Islet precursor cell (in vitro differentiated cells): ENCODE results near the gene ACTL10.

ENCODE experiments used
- DNase-seq: peaks from one replicate; pipeline ENCODE4 v3.0.0-alpha.2; 2018

The ACTL10 gene

DNA sequence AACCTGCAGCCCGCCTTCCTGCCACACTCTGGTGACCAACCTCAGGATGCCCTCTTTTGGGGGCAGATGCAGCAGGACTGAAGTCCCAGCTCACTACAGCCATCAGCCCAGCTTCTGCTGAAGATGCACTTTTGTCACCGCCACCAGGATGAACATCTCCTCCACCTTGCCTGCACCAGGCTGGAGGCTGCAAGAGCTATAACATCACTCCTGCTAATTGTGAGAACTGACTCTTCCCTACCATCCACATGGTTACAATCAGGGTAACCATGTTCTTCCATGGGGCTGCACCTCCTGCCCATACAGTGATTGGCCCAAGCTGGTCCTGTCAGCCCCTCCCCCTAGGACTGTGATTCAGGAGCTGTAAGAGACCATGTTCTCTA is 2.0 kb upstream of the ACTL10 start:
- DNase-seq, result no peak

DNA sequence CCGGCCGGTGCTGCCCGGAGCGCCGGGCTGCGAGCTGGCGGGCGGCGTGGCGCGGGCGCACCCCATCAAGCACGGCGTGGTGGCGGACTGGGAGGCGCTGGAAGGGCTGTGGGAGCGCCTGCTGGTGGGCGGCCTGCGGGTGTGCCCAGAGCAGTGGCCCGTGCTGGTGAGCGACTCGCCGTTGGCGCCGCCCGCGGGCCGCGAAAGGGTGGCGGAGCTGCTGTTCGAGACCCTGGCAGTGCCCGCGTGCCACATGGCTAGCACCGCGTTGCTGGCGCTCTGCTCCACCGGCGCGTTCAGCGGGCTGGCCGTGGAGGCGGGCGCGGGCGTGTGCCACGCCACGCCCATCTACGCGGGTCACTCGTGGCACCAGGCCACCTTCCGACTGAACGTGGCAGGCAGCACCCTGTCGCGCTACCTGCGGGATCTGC is 517 bp downstream of the ACTL10 start:
- no peak for DNase-seq

DNA sequence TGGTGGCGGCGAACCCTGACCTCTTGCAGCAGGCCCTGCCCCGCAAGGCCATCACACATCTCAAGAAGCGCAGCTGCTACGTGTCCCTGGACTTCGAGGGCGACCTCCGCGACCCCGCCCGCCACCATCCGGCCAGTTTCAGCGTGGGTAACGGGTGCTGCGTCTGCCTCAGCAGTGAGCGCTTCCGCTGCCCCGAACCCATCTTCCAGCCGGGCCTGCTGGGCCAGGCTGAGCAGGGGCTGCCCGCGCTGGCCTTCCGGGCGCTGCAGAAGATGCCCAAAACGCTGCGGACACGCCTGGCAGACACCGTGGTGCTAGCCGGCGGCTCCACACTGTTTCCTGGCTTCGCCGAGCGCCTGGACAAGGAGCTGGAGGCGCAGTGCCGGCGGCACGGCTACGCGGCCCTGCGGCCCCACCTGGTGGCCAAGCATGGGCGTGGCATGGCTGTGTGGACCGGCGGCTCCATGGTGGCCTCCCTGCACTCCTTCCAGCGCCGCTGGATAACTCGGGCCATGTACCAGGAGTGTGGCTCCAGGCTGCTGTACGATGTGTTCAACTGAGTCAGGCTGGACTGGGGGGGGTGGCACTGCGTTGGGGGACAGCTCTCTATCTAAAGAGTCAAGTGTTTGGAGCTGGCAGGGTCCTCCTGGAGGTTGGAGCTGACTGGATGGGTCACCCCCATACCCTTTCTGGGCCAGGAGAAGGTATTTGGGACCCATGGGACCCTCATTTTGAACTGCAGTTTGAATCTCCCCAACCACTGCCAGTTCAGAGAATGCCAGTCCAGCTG is 1.1 kb downstream of the ACTL10 start:
- peak; percentile 87 for DNase-seq

DNA sequence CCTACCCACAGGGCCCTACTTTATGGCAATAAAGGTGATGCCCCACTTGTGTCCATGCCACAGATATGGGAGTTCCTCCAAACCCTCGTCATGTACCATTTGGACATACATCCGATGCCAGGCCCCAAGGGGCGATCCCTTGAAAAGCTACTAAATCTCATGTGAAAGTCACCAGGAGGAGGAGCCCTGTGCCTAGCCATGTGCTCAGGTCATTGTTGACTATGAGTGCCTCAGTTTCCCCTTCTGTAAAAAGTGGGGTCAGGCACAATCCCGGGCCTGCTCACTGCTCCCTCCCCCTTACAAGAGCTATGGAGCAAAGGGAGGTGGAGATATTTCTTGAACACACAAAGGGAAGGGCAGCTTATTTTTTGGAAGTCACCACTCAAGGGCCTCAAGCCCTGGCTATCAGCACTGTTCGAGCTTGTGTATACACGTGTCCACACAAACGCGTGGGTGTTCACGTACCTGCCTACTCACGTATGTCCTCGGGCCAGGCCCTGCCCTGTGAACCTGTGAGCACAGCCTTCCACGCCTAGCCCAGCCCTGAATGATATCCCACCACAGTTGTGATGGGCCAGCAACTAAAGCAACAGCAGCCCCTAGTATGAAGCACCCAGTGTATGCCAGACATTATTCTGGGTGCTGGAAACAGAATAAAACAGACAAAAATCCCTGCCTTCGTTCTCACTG is 1.9 kb downstream of the ACTL10 start:
- no peak for DNase-seq

DNA sequence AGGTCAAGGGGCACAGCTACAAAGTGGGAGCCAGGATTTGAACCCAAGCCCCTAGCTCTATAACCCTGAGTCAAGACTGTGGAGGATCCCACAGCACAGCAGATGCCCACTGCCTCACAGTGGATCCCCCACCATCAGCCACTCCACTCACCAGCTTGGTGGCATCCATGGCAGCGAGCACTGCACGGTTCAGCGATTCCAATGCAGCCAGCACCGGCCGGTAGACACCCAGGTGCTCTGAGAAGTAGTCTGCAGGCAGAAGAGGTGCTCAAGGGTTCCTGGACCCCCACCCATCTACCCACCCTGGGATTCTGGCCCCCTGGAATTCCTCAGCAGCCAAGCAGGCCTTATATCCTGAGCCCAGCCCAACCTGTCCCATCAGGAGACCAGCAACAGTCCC is 2.5 kb downstream of the ACTL10 start:
- DNase-seq, result no peak

DNA sequence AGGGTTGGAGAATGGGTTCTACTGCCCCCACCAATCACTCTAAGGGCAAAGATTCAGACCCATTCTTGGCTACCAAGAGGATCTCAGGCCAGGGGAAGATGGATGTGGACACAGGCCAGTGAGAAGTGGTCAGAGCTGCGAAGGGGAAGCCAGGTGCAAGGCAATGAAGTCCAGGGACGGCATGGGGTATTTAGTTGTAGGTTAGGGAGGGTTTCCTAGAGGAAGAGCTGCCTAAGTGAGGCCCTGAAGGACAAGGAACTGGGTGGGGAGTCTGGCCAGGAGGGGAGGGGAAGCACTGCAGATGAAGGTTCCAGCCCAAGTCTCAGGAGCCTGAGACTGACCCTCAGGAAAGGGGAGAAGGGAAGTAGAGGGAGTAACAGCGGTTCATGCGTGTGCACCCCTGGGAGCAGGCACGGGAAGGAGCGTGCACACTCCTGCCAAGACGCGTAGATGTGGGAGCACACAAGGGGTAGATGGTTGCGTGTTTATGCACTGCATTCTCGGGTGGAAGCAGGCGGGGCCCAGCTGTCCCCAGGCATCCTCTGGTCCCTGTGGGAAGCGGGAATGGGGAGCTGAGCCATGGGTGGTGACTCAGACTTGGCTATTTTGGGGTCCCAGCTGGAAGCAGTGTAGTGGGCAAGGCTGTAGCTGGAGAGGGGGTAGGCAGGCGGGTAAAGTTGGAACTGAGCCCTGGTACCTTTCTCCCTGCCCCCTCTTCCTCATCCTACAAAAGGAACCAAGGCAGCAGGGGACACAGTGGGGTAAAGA is 3.3 kb downstream of the ACTL10 start:
- DNase-seq, result no peak

DNA sequence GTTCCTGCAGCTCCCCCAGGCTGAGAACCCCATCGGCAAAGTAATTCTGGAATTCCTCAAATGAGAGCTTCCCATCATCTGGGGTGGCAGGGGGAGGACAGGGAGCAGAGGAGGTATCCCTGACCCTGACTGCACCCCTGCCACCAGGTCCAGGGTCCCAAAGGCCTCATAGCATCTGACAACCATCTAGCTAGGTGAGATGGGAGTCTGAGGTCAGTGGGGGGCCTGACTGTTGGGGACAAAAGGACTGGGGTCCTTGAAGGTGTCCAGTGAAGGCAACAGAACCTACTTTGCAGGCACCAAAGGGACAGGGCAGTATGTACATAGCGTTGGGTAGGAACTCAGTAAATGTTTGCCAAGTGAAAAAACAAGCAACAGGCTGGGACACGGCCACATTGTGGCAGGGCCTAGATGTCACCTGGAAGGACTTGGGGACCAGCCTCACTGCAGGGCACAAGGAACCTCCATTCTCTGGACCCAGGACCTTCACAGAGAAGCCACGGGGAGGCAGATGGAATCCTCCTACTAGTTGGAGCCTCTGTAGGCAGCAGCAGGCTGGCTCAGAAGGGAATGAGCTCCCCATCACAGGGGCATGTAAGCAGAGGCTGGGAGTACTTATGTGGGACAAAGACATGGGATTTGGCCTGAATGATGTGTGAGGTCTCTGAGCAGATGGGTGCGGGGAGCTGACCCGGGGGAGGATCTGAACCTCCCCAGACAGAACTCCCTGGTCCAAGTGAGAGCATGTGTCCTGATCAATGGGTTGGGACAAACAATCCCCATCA is 4.2 kb downstream of the ACTL10 start:
- DNase-seq, result no peak

DNA sequence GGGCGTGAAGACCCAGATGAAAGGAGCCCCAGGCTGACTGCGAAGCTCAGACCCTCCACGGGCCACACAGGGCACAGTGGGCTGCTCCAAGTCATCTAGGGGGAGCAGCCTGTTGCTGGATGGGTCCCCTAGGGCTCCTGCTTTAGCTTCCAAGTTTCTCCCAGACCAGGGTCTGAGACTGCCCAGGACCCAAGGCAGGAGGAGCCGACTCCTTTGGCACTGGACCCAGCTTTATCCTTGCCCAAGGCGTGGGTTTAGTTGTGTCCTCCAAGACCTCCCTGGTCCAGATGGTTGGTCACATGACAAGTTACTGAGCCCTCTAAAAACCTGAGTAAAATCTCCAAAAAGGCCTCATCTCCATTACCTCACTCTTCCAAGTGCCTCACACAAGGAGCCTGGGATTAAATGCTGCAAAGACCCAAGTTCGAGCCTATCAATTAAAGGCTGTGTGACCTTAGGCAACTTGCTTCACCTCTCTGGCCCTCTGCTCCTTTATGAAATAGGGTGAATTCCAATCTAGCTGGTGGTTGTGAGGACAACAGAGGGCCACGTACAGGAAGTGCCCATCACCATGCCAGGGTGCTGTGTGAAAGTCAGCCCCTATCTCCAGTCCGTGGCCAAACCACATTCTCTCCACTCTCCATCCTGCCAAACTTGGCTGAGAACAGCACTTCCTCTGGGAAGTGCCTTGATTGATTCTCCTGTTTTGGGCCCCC is 5.0 kb downstream of the ACTL10 start:
- DNase-seq, result no peak

DNA sequence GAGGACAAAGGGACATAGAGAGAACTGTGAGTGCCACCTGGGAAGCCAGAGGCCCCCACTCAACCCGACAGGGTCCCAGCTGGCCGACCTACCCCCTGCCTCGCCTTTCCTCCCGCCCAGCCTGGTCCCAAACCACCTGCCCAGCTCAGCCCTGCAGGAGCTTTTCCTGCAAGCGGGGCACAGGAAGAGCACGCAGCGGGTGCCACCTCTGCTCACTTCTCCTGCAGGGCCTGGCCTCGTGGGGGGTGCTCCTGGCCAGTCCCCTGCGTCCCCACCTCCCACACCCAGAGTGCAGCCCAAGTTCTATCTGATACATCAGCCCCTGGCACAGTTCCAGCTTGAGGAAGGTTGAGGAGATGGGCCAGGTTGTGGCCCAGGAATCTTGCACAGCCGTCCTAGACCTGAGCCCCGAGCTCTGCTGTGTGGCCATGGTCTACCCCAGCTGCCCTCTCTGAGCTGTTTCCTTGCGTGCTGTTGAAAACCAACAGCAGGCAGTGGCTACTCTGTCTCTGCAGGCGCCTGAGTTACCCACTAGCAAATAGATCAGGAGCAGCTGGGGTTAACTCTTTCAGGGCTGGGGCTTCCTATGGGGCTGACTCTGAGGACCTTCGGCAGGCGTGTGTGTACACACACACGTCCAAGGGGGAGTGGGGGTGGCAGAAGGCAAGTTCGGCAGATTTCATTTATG is 5.8 kb downstream of the ACTL10 start:
- no peak for DNase-seq

DNA sequence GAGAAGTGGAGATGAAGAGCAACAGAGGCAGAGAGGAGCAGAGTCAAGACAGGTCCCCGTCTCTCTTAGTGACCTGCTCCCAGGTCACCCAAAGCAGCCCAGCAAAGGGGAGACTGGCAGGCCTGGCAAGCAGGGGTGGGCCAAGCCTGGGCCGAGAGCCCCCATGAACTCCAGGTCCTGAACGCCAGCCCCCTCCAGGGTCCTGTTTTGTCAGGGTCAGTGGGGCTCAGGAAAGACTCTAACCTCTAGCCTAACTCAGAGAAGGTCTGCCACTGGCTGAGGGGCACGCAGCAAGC is 6.3 kb downstream of the ACTL10 start:
- DNase-seq, result no peak

GRCh38 chr20:33673410-33674293 is 6.9 kb downstream of the ACTL10 start:
- DNase-seq, result peak; percentile 83

DNA sequence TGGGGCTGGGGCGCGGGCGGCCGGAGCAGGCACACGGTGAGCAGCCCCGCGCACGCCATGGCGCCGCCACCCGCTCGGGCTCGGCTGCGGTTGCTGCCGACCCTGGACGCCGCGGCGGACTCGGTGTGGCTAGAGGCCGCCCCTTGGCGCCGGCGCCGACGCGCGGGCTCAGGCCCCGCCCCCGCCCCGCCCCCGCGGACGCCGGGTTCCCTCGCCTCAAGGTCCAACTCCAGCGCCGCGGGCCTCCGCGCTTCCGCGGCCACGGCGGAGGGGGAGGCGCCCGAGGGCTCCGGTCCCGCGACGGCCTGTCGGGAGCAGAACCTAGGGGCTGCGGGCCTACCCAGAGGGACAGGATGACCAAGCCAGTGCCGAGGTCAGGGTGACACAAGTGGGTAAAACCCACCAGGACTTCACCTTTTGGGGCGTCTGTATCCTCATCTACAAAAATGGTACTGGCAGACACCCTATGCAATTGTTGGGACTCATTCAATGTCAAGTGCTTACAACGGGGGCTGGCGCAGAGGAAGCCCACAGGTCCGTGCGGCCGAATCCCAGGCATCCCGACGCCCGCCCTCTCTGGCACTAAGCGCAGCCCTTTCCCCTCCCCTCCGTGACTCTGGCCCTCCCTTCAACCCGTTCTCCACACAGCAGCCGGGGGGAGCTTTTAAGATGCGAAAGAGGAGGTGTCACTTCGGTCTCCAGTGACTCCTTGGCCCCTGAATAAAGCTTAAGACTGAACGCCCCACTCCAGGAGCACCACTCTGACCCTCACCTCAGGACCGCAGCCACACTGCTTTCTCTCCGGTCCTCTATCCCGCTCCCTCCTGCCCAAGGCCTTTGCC is 7.8 kb downstream of the ACTL10 start, which contains the start of gene NECAB3:
NECAB3 (minus strand) TSS at position 135 of the 842 bp plus-strand sequence; CDS start at position 59, 76 bp downstream.
- peak; percentile 89 for DNase-seq

GRCh38 chr20:33675136-33675959 is 8.6 kb downstream of the ACTL10 start:
- no peak for DNase-seq

DNA sequence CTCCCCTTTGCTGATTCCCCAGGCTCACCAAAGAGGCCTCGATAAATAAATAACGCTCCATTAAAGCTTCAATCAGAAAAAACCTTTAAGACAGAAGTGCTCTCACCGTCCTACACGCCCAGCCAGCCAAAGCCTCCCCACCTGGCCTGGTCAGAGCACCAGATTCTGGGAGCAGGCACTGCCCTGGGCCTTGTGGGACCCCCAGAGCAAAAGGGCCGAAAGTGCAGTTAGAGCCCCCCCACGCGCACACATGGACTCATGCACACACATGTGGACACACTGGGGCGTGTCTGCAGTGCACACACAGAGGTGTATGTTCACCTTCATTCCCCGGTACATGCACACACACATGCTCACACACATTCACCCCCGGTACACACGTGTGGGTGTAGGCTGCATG is 9.4 kb downstream of the ACTL10 start:
- DNase-seq, result no peak

DNA sequence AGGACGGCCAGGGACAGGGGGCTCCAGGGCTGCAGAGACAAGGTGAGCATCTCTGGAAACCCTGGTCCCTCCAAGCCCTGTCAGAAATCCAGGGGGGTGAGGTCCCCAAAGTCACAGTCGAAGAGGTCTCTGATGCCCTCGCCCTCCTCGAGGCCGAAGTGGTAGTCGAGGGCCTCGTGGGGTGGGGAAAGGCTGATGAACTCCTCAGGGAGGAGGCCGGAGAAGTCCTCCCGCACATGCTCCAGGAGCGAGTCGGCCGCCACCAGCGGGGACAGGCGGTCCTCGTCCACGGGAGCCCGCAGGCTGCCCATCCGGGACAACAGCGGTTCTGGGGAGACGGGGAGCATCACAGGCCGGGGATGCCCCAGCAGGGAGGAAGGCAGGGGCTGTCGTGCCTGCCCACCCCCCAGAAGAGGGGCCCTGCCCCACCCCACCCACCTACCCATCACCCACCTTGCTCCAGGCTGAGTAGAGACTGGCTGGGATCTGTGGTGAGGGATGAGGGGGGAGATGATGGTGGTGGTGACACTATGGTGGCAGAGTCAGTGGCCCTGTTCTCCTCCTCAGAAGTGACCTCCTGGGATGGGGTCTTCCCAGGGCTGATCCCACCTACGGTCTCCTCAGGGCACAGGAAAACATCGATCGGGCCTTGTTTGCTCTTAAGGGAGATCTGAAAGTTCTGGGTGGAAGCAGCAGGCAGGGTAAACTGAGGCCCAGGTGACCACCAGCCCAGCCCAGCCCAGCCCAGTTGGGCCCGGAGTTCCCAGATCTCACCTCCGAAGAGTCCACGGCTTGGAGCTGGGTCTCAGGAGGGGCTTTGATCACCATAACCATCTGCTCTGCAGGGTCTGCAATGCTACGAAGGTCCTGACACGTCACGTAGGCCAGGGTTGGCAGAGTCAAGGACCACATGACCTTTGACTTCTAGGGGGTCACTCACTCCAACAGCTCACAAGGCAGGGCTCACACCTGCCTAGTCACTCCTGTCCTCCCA is 10.2 kb downstream of the ACTL10 start:
- DNase-seq, result no peak

- no peak for DNase-seq
Measured at GRCh38 chr20:33677991-33678702, 11.4 kb downstream of the ACTL10 start.
